Measurements from ENCODE around the gene NRN1.

NRN1 gene

DNA sequence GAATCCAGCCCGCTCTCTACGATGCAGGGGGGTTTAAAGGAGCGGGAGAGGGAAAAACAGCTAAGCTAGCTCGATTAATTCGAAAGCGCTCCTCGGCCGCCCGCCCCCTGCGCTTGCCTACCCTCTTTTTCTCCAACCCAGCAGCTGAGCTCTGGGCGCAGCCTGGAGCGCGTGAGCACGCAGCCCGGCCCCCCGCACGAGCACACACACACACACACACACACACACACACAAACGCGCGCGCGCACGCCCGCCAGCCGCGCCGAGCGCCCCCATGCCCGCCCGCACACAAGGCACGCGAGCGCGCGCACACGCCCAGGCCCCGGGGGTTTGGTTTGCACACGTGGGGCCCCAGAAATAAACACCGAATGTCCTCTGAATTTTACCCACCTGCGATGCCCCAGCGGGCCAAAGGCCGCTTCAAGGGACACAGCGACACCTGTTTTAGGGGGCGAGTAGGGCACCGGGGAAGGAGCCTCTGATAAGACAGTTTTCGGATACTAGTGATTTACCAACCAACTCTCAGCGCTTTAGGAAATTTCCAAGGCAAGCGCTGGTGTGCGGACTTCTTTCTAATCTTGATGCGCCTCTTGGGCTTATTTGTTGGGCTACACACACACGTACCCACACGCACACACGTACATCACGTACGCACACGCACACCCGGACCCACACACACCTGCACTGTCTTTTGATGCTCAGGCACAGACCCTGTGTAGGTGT lies 802 bp upstream of the NRN1 start (continued):
- TF ChIP-seq HIC1 (tag by site-specific recombination; IDR thresholded peaks at IDR 0.05) (peak; percentile 69; the same call in 1 of the 2 replicates), ZNF585B (tag by site-specific recombination; IDR thresholded peaks at IDR 0.05) (no peak), ZSCAN30 (tag by site-specific recombination; IDR thresholded peaks at IDR 0.05) (peak; percentile 70; the same call in 1 of the 2 replicates), ZNF146 (tag by site-specific recombination; IDR thresholded peaks at IDR 0.05) (no peak), ZNF266 (tag by site-specific recombination; IDR thresholded peaks at IDR 0.05; ENCODE audit: low read depth) (0 out of 2 replicates have a peak, but pooled peaks have one; percentile 32), ZNF426 (tag by site-specific recombination; IDR thresholded peaks at IDR 0.05) (no peak), ZNF48 (tag by site-specific recombination; IDR thresholded peaks at IDR 0.05) (no peak), SP2 (tag by site-specific recombination; IDR thresholded peaks at IDR 0.05) (peak; percentile 54), ZBTB17 (tag by site-specific recombination; IDR thresholded peaks at IDR 0.05) (peak; percentile 87), WT1 (tag by site-specific recombination; IDR thresholded peaks at IDR 0.05) (peak; percentile 28; the same call in 1 of the 2 replicates), ZNF248 (tag by site-specific recombination; IDR thresholded peaks at IDR 0.05) (no peak), ZNF184 (tag by site-specific recombination; IDR thresholded peaks at IDR 0.05) (peak; percentile 54; the same call in 1 of the 2 replicates), SCRT1 (tag by site-specific recombination; IDR thresholded peaks at IDR 0.05; ENCODE audit: borderline replicate concordance) (no peak), KLF8 (tag by site-specific recombination; IDR thresholded peaks at IDR 0.05) (no peak; the same call in 1 of the 2 replicates), ZNF157 (tag by site-specific recombination; IDR thresholded peaks at IDR 0.05) (no peak), ZNF626 (tag by site-specific recombination; IDR thresholded peaks at IDR 0.05) (no peak), YY2 (tag by site-specific recombination; IDR thresholded peaks at IDR 0.05) (peak; percentile 36; the same call in 1 of the 2 replicates), GLI2 (tag by site-specific recombination; IDR thresholded peaks at IDR 0.05; ENCODE audit: borderline replicate concordance, low read depth) (no peak), ZNF202 (tag by site-specific recombination; IDR thresholded peaks at IDR 0.05; ENCODE audit: borderline replicate concordance) (no peak)
- TF ChIP-seq, protein P1, sequence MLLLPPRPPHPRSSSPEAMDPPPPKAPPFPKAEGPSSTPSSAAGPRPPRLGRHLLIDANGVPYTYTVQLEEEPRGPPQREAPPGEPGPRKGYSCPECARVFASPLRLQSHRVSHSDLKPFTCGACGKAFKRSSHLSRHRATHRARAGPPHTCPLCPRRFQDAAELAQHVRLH (tag by site-specific recombination; IDR thresholded peaks at IDR 0.05): no peak
- TF ChIP-seq, protein P2, sequence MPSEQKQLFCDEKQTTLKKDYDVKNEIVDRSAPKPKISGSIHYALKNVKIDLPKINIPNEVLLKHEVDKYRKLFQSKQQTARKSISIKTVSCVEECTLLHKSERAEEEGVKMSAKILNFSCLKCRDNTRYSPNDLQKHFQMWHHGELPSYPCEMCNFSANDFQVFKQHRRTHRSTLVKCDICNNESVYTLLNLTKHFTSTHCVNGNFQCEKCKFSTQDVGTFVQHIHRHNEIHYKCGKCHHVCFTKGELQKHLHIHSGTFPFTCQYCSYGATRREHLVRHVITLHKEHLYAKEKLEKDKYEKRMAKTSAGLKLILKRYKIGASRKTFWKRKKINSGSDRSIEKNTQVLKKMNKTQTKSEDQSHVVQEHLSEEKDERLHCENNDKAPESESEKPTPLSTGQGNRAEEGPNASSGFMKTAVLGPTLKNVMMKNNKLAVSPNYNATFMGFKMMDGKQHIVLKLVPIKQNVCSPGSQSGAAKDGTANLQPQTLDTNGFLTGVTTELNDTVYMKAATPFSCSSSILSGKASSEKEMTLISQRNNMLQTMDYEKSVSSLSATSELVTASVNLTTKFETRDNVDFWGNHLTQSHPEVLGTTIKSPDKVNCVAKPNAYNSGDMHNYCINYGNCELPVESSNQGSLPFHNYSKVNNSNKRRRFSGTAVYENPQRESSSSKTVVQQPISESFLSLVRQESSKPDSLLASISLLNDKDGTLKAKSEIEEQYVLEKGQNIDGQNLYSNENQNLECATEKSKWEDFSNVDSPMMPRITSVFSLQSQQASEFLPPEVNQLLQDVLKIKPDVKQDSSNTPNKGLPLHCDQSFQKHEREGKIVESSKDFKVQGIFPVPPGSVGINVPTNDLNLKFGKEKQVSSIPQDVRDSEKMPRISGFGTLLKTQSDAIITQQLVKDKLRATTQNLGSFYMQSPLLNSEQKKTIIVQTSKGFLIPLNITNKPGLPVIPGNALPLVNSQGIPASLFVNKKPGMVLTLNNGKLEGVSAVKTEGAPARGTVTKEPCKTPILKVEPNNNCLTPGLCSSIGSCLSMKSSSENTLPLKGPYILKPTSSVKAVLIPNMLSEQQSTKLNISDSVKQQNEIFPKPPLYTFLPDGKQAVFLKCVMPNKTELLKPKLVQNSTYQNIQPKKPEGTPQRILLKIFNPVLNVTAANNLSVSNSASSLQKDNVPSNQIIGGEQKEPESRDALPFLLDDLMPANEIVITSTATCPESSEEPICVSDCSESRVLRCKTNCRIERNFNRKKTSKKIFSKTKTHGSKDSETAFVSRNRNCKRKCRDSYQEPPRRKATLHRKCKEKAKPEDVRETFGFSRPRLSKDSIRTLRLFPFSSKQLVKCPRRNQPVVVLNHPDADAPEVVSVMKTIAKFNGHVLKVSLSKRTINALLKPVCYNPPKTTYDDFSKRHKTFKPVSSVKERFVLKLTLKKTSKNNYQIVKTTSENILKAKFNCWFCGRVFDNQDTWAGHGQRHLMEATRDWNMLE (tag by site-specific recombination; conservative IDR thresholded peaks at IDR 0.05; ENCODE audit: low read depth): no peak
- TF ChIP-seq, protein P3, sequence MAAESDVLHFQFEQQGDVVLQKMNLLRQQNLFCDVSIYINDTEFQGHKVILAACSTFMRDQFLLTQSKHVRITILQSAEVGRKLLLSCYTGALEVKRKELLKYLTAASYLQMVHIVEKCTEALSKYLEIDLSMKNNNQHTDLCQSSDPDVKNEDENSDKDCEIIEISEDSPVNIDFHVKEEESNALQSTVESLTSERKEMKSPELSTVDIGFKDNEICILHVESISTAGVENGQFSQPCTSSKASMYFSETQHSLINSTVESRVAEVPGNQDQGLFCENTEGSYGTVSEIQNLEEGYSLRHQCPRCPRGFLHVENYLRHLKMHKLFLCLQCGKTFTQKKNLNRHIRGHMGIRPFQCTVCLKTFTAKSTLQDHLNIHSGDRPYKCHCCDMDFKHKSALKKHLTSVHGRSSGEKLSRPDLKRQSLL (tag by site-specific recombination; IDR thresholded peaks at IDR 0.05): peak; percentile 21; the same call in 1 of the 2 replicates
- TF ChIP-seq, protein P4, sequence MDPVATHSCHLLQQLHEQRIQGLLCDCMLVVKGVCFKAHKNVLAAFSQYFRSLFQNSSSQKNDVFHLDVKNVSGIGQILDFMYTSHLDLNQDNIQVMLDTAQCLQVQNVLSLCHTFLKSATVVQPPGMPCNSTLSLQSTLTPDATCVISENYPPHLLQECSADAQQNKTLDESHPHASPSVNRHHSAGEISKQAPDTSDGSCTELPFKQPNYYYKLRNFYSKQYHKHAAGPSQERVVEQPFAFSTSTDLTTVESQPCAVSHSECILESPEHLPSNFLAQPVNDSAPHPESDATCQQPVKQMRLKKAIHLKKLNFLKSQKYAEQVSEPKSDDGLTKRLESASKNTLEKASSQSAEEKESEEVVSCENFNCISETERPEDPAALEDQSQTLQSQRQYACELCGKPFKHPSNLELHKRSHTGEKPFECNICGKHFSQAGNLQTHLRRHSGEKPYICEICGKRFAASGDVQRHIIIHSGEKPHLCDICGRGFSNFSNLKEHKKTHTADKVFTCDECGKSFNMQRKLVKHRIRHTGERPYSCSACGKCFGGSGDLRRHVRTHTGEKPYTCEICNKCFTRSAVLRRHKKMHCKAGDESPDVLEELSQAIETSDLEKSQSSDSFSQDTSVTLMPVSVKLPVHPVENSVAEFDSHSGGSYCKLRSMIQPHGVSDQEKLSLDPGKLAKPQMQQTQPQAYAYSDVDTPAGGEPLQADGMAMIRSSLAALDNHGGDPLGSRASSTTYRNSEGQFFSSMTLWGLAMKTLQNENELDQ (tag by site-specific recombination; IDR thresholded peaks at IDR 0.05; ENCODE audit: low read depth): no peak
